ENCODE data around the gene OPCML. TPM values are rescaled to one million over a fixed set of nuclear protein-coding genes. Genes with fewer than 3 reads are reported as not detected.

OPCML gene
- polyA plus RNA-seq, 1 donor from 2014 or later: 11.6 TPM

DNA sequence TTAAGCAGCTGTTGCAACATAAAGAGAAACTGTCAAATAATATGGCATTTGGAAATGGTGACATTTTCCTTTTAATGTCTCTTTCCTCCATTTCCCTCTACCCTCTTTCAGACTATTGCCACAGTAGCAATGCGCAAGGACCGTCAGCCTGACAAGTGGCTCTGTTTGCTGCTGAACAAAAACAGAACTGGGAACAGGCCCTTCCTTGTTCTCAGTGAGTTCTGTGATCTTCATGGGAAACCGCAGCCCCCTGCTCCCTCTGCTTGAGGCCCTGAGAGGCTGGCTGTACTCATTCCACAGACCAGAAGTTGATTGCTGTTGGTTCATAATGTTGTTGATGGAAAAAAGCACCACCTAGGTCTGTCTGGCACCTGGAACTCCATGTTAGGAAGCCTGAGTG lies 559.7 kb downstream of the OPCML start:
- Histone ChIP-seq H3K4me2 (ENCODE audit: low read length) (no peak overlapping the region), H3K79me2 (replicated peaks; ENCODE audit: insufficient read depth, low read length) (no peaks in the 10 kb centered on the region), H3K36me3 (ENCODE audit: insufficient read depth, low read length) (no peaks in the 10 kb centered on the region), H3K9me2 (ENCODE audit: insufficient read depth, low read length) (no peaks in the 10 kb centered on the region), H3K27ac (ENCODE audit: low read length) (no peak overlapping the region), H4K20me1 (ENCODE audit: insufficient read depth) (no peaks in the 10 kb centered on the region), H3K9me3 (ENCODE audit: low read length) (no peaks in the 10 kb centered on the region), H3K4me3 (ENCODE audit: low read length) (no peak overlapping the region), H2AFZ (ENCODE audit: low read depth, low read length) (no peak overlapping the region), H3K27me3 (ENCODE audit: insufficient read depth, low read depth, low read length) (no peaks in the 10 kb centered on the region), H3K9ac (ENCODE audit: low read length) (no peak overlapping the region), H3F3A (ENCODE audit: insufficient read depth, low read length, poor library complexity, severe bottlenecking) (no peaks in the 10 kb centered on the region)
- TF ChIP-seq SMC3 (conservative IDR thresholded peaks at IDR 0.05; ENCODE audit: poor library complexity) (no peak), CTCF (IDR thresholded peaks at IDR 0.05; ENCODE audit: poor library complexity, severe bottlenecking) (no peak), RAD21 (conservative IDR thresholded peaks at IDR 0.05) (no peak), TAF1 (IDR thresholded peaks at IDR 0.05; ENCODE audit: low read depth) (no peak), EZH2 (IDR thresholded peaks at IDR 0.05; ENCODE audit: borderline replicate concordance, insufficient read depth, low read length, poor library complexity, severe bottlenecking) (no peak), MXI1 (conservative IDR thresholded peaks at IDR 0.05; ENCODE audit: poor library complexity, severe bottlenecking) (no peak)
- TF ChIP-seq, protein P1, sequence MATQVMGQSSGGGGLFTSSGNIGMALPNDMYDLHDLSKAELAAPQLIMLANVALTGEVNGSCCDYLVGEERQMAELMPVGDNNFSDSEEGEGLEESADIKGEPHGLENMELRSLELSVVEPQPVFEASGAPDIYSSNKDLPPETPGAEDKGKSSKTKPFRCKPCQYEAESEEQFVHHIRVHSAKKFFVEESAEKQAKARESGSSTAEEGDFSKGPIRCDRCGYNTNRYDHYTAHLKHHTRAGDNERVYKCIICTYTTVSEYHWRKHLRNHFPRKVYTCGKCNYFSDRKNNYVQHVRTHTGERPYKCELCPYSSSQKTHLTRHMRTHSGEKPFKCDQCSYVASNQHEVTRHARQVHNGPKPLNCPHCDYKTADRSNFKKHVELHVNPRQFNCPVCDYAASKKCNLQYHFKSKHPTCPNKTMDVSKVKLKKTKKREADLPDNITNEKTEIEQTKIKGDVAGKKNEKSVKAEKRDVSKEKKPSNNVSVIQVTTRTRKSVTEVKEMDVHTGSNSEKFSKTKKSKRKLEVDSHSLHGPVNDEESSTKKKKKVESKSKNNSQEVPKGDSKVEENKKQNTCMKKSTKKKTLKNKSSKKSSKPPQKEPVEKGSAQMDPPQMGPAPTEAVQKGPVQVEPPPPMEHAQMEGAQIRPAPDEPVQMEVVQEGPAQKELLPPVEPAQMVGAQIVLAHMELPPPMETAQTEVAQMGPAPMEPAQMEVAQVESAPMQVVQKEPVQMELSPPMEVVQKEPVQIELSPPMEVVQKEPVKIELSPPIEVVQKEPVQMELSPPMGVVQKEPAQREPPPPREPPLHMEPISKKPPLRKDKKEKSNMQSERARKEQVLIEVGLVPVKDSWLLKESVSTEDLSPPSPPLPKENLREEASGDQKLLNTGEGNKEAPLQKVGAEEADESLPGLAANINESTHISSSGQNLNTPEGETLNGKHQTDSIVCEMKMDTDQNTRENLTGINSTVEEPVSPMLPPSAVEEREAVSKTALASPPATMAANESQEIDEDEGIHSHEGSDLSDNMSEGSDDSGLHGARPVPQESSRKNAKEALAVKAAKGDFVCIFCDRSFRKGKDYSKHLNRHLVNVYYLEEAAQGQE (IDR thresholded peaks at IDR 0.05; ENCODE audit: borderline replicate concordance): no peak

GRCh38 chr11:132971351-132971750 lies 561.0 kb downstream of the OPCML start:
- no peak overlapping the region for H3K27ac ChIP-seq (ENCODE audit: low read length)
- no peaks in the 10 kb centered on the region for H3K79me2 ChIP-seq (replicated peaks; ENCODE audit: insufficient read depth, low read length)
- no peak overlapping the region for H3K9ac ChIP-seq (ENCODE audit: low read length)
- H4K20me1 ChIP-seq (ENCODE audit: insufficient read depth): no peaks in the 10 kb centered on the region
- no peak overlapping the region for H2AFZ ChIP-seq (ENCODE audit: low read depth, low read length)
- H3K9me2 ChIP-seq (ENCODE audit: insufficient read depth, low read length): no peaks in the 10 kb centered on the region
- H3K27me3 ChIP-seq (ENCODE audit: insufficient read depth, low read depth, low read length): no peaks in the 10 kb centered on the region
- H3K9me3 ChIP-seq (ENCODE audit: low read length): no peaks in the 10 kb centered on the region
- TF ChIP-seq, protein P1 (IDR thresholded peaks at IDR 0.05; ENCODE audit: borderline replicate concordance): no peak
- TF ChIP-seq SMC3 (conservative IDR thresholded peaks at IDR 0.05; ENCODE audit: poor library complexity) (no peak), EP300 (conservative IDR thresholded peaks at IDR 0.05; ENCODE audit: poor library complexity, severe bottlenecking) (no peak)
- H3K36me3 ChIP-seq (ENCODE audit: insufficient read depth, low read length): no peaks in the 10 kb centered on the region
- H3K4me2 ChIP-seq (ENCODE audit: low read length): no peak overlapping the region
- H3K4me3 ChIP-seq (ENCODE audit: low read length): no peak overlapping the region
- no peaks in the 10 kb centered on the region for H3F3A ChIP-seq (ENCODE audit: insufficient read depth, low read length, poor library complexity, severe bottlenecking)
